ENCODE measurements around the gene GPR148. TPM values are rescaled to one million over a fixed set of nuclear protein-coding genes. Genes with fewer than 3 reads are reported as not detected.

GPR148 gene
- total RNA-seq, 2 donors from 2014 or later, result not detected

- H3K4me3 ChIP-seq, result no peak overlapping the region
- H3K4me1 ChIP-seq (ENCODE audit: control insufficient read depth in 1 of 2, low read depth in 2 of 2), result peaks cover 0 to 4% of the 10 kb centered on the region in 2 donors
- DNase-seq (ENCODE audit: low spot score), result no peak
- no peaks in the 10 kb centered on the region for H3K36me3 ChIP-seq
- H3K27ac ChIP-seq, result no peak overlapping the region
- ATAC-seq (ENCODE audit: insufficient number of reproducible peaks, low FRiP score, low read depth), result no peak
- H3K27me3 ChIP-seq (replicated peaks; ENCODE audit: insufficient read depth), result peaks cover 3% of the 10 kb centered on the region
- no peak for TF ChIP-seq CTCF (IDR thresholded peaks at IDR 0.05)
- no peaks in the 10 kb centered on the region for H3K9me3 ChIP-seq
Observed at GRCh38 chr2:130756053-130756873, 27.4 kb downstream of the GPR148 start.

- Histone ChIP-seq H3K4me1 (ENCODE audit: control insufficient read depth in 1 of 2, low read depth in 2 of 2) (peaks cover 0 to 4% of the 10 kb centered on the region in 2 donors), H3K9me3 (no peaks in the 10 kb centered on the region), H3K27me3 (replicated peaks; ENCODE audit: insufficient read depth) (peaks cover 3% of the 10 kb centered on the region), H3K36me3 (no peaks in the 10 kb centered on the region), H3K4me3 (no peak overlapping the region), H3K27ac (no peak overlapping the region)
- no peak for TF ChIP-seq CTCF (IDR thresholded peaks at IDR 0.05)
- DNase-seq (ENCODE audit: low spot score) (no peak), ATAC-seq (ENCODE audit: insufficient number of reproducible peaks, low FRiP score, low read depth) (no peak)
Observed at GRCh38 chr2:130756874-130757668, 28.2 kb downstream of the GPR148 start.

DNA sequence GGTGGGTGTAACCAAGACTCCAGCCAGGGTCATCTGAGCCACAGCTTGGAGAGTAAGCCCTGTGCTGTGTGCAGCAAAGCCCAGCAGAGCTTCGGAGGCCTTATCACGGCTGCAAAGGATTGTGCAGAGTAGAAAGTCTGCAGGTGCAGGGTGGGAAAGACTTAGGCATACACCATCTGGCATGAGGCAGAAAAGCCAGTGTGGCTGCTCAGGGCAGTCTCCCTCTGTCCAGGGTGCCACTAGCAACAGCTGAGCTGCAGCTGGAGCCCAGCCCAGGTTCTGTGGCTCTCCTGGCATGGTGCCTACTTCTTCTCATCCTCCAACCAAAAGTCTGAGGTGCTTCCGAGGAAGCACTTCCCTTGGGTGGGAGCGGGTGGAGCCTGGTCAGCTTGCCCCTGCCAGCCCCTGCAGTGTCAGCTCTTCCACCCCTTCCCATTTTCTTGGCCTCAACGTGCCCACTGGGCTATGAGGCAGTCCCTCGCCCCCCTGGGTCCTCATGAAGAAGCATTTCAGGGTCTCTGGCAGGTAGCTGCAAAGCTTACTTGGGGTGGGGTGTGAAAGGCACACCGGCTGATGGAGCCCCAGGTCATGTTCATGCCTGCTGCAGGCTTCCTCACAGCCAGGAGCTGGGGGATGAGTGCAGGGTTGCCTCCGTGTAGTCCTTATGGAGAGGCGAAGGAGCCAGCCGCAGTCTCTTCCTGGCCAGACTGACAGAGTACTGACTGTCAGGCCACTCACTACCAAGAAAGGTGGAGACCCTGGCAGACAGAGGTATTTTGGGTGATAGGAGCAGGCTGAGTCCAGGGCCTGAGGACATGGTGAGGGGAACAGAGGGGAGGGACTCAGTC lies 31.3 kb downstream of the GPR148 start:
- Histone ChIP-seq H3K27ac (no peak overlapping the region), H3K4me3 (no peak overlapping the region), H3K9me3 (no peaks in the 10 kb centered on the region), H3K27me3 (replicated peaks; ENCODE audit: insufficient read depth) (peaks cover 3% of the 10 kb centered on the region), H3K36me3 (no peaks in the 10 kb centered on the region), H3K4me1 (ENCODE audit: control insufficient read depth in 1 of 2, low read depth in 2 of 2) (peaks cover 0 to 4% of the 10 kb centered on the region in 2 donors)
- ATAC-seq (ENCODE audit: insufficient number of reproducible peaks, low FRiP score, low read depth), result no peak
- DNase-seq (ENCODE audit: low spot score), result no peak
- TF ChIP-seq CTCF (IDR thresholded peaks at IDR 0.05), result no peak

- no peak for TF ChIP-seq CTCF (IDR thresholded peaks at IDR 0.05)
- peaks cover 3% of the 10 kb centered on the region for H3K27me3 ChIP-seq (replicated peaks; ENCODE audit: insufficient read depth)
- no peak for DNase-seq (ENCODE audit: low spot score)
- no peaks in the 10 kb centered on the region for H3K9me3 ChIP-seq
- H3K36me3 ChIP-seq, result no peaks in the 10 kb centered on the region
- no peak overlapping the region for H3K4me3 ChIP-seq
- H3K27ac ChIP-seq, result no peak overlapping the region
- no peaks in the 10 kb centered on the region for H3K4me1 ChIP-seq (ENCODE audit: control insufficient read depth in 1 of 2, low read depth in 2 of 2)
- no peak for ATAC-seq (ENCODE audit: insufficient number of reproducible peaks, low FRiP score, low read depth)
Observed at GRCh38 chr2:130760754-130761751, 32.2 kb downstream of the GPR148 start.
